GM21529 (cell line): ENCODE measurements around the gene ANKS6.

ENCODE experiments used
- ATAC-seq: cut with Tn5 transposase; IDR thresholded peaks from one replicate; pipeline ENCODE4 v1.9.1; 2021; ENCODE audit not compliant: unreplicated experiment

The ANKS6 gene

GRCh38 chr9:98796364-98797101 lies at the start of gene ANKS6:
ANKS6 (minus strand) TSS chr9:98796555; CDS start chr9:98796491, 64 bp downstream.
- peak; percentile 83 for ATAC-seq

- ATAC-seq, result no peak
Observed at GRCh38 chr9:98846081-98846480, 49.7 kb upstream of the ANKS6 start.

GRCh38 chr9:98842510-98842909 lies 46.2 kb upstream of the ANKS6 start:
- no peak for ATAC-seq

GRCh38 chr9:98839724-98840123 lies 43.4 kb upstream of the ANKS6 start:
- ATAC-seq, result no peak

- no peak for ATAC-seq
Observed at GRCh38 chr9:98838868-98839565, 42.7 kb upstream of the ANKS6 start.

- no peak for ATAC-seq
Observed at GRCh38 chr9:98838155-98838867, 42.0 kb upstream of the ANKS6 start.

GRCh38 chr9:98837516-98837915 lies 41.2 kb upstream of the ANKS6 start:
- no peak for ATAC-seq

GRCh38 chr9:98836206-98836605 lies 39.9 kb upstream of the ANKS6 start:
- no peak for ATAC-seq

GRCh38 chr9:98834386-98834785 lies 38.0 kb upstream of the ANKS6 start:
- ATAC-seq, result no peak

- ATAC-seq, result no peak
Observed at GRCh38 chr9:98833090-98833956, 37.0 kb upstream of the ANKS6 start.

GRCh38 chr9:98832768-98833089 lies 36.4 kb upstream of the ANKS6 start:
- no peak for ATAC-seq

GRCh38 chr9:98831696-98832095 lies 35.3 kb upstream of the ANKS6 start:
- no peak for ATAC-seq

GRCh38 chr9:98830554-98830953 lies 34.2 kb upstream of the ANKS6 start:
- no peak for ATAC-seq

GRCh38 chr9:98829766-98830165 lies 33.4 kb upstream of the ANKS6 start:
- no peak for ATAC-seq

- ATAC-seq, result no peak
Observed at GRCh38 chr9:98826716-98827115, 30.4 kb upstream of the ANKS6 start.

GRCh38 chr9:98825414-98825813 lies 29.1 kb upstream of the ANKS6 start:
- ATAC-seq, result no peak

GRCh38 chr9:98823666-98824334 lies 27.4 kb upstream of the ANKS6 start:
- no peak for ATAC-seq

GRCh38 chr9:98822661-98823060 lies 26.3 kb upstream of the ANKS6 start:
- no peak for ATAC-seq

- no peak for ATAC-seq
Observed at GRCh38 chr9:98821831-98822230, 25.5 kb upstream of the ANKS6 start.

- no peak for ATAC-seq
Observed at GRCh38 chr9:98819231-98819630, 22.9 kb upstream of the ANKS6 start.

GRCh38 chr9:98818764-98819163 lies 22.4 kb upstream of the ANKS6 start:
- no peak for ATAC-seq
